Measurements from ENCODE around the gene CROCC. TPM values are rescaled to one million over a fixed set of nuclear protein-coding genes. Genes with fewer than 3 reads are reported as not detected.
A peak's percentile ranks its signal among the peaks of the same experiment; 100 is the strongest.

Gene CROCC
- total and polyA plus RNA-seq, 9 of the 15 experiments (the other 6 are each of a cell fraction or from before 2014, with no cell fraction given), result 0.17 to 15.4 (median 7.6) TPM

- Histone ChIP-seq H2AFZ (ENCODE audit: low read depth, low read length) (no peak overlapping the region), H3K36me3 (ENCODE audit: control insufficient read depth, insufficient read depth, low read length) (no peaks in the 10 kb centered on the region), H3K4me2 (ENCODE audit: insufficient read depth, low read length) (no peak overlapping the region), H3K27me3 (ENCODE audit: control insufficient read depth in 2 of 2, insufficient read depth in 2 of 2, low read length in 2 of 2) (peaks cover 17 to 35% of the 10 kb centered on the region in 2 experiments), H3K4me3 (no peak overlapping the region), H3K4me1 (replicated peaks in 1 of 2; ENCODE audit: control insufficient read depth in 2 of 2, insufficient read depth in 2 of 2, low read length in 2 of 2) (peaks cover 0 to 54% of the 10 kb centered on the region in 2 experiments; a peak in 2 of 5 replicates), H3K9ac (ENCODE audit: insufficient read depth in 1 of 2, low read depth in 2 of 2, low read length in 2 of 2) (peak overlapping the region in 1 of 2 experiments; percentile 73; a peak in 2 of 4 replicates), H3K27ac (ENCODE audit: extremely low read depth, low read depth, low read length) (no peak overlapping the region), H4K20me1 (replicated peaks; ENCODE audit: control insufficient read depth, insufficient read depth, low read length) (peaks cover 23% of the 10 kb centered on the region), H3K79me2 (ENCODE audit: control insufficient read depth, insufficient read depth, low read length) (no peaks in the 10 kb centered on the region), H3K9me1 (ENCODE audit: control insufficient read depth, insufficient read depth, low read length) (no peaks in the 10 kb centered on the region), H3K9me3 (replicated peaks; ENCODE audit: control insufficient read depth, insufficient read depth, low read depth, low read length) (no peaks in the 10 kb centered on the region)
- FAIRE-seq (no peak), ATAC-seq (no peak), DNase-seq (ENCODE audit: extremely low read depth in 1 of 4, low spot score in 3 of 4) (no peak)
- in situ Hi-C loops (cut with MboI), result no loop called here
- POLR2A ChIA-PET, result interaction anchor here (0.5 to 2.1 kb wide), 6 partner anchors 10 to 1723 kb away, joined by 3 to 8 read pairs (median 3); no protein-coding TSS in a partner anchor
- intact Hi-C loops (cut with micrococcal nuclease), result no loop called here
- TF ChIP-seq, protein P1, sequence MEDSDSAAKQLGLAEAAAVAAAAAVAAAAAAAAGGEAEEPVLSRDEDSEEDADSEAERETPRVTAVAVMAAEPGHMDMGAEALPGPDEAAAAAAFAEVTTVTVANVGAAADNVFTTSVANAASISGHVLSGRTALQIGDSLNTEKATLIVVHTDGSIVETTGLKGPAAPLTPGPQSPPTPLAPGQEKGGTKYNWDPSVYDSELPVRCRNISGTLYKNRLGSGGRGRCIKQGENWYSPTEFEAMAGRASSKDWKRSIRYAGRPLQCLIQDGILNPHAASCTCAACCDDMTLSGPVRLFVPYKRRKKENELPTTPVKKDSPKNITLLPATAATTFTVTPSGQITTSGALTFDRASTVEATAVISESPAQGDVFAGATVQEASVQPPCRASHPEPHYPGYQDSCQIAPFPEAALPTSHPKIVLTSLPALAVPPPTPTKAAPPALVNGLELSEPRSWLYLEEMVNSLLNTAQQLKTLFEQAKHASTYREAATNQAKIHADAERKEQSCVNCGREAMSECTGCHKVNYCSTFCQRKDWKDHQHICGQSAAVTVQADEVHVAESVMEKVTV (CRISPR knock-in tag; IDR thresholded peaks at IDR 0.05), result no peak
- TF ChIP-seq ZNF143 (CRISPR knock-in tag; IDR thresholded peaks at IDR 0.05) (no peak), MYC (IDR thresholded peaks at IDR 0.05; ENCODE audit: low read depth, low read length) (no peak), MYC (CRISPR knock-in tag; IDR thresholded peaks at IDR 0.05; ENCODE audit: borderline replicate concordance, low read depth) (no peak)
- BruUV-seq (replicated peaks), result no TSS peak
- CTCF ChIA-PET (ENCODE audit: low intra/inter-chr PET ratio), result no interaction called here
- WGBS (ENCODE audit: insufficient coverage, low coverage, missing lambda C conversion rate), result 19% methylated on average over 14 of the region's 14 CpGs
Measured at GRCh38 chr1:16975211-16975610, 53.5 kb downstream of the CROCC start.
